GM20431 (cell line): ENCODE results near the gene CNTN5.

Experiments
- in situ Hi-C: fragments of 300-500 bp; cut with MseI, MboI; formaldehyde crosslinking; loops from one replicate; pipeline ENCODE4 v1.15.0; 2020; ENCODE audit warnings: low sequenced_read_pairs; ENCODE audit not compliant: unreplicated experiment

CNTN5 gene

DNA sequence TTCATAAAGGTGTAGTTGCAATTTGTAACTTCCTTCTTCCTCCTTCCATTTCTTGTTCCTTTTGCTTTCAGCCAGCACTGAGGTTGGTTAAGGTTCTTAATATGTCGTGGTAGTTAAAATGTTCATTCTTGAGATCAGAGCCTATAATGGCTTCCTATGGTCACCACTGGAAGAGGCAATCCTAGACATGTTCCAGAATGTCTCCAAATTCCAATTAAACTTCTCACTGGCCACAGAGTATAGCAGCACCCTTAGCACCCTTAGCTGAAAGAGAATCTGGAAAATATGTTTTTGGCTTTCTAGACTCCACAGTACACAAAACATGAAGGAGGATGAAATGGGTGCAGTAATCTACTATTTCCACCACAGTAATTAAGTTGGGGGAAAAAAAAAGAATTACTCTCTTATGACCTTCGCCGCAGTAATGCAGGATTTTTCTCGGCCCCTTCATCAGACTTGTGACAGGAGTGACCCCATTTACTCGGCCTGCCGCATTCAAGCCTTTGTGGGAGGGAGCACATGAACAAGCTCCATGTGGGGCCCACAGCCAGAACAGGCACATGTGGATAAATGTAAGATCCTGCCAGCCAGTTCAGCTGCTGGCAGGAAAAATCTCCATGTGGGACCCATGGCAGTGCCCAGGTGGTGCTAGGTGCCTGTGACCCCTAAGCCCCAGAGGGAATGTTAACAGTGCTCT is 1317.5 kb downstream of the CNTN5 start:
- in situ Hi-C loops = no loop called here

DNA sequence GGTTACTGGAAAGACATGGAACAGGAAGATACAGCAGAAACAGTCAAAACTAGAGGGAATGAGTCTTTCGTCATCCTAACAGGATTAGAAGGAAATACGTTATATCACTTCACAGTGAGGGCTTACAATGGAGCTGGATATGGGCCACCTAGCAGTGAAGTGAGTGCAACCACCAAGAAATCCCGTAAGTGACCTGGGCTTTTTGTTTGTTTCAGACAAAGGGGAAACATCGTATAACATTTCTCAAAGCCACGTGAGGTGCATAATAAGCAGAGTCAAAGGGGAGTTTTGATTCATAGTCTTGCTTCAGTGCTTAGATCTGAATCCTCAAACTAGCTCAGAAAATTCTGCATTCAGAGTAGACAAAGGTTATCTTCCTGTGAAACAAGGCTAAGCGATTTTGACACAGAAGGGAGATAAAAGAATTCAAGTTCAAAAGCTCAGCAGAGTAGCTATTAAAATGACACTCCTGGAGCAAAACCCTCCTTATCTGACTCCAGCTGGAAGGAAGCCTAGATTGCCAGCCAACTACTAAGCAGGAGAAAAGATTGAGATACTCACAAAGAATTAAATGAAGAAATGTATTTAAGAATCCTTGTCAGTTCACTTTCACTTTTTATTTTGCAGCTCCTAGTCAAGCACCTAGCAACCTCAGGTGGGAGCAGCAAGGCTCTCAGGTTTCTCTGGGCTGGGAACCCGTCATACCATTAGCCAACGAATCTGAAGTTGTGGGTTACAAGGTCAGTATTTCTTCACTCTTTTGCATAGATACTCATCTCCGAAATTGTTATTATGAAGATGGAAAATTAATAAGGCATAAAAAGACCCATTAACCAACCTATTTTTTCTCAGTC is 1319.9 kb downstream of the CNTN5 start:
- in situ Hi-C loops = no loop called here

DNA sequence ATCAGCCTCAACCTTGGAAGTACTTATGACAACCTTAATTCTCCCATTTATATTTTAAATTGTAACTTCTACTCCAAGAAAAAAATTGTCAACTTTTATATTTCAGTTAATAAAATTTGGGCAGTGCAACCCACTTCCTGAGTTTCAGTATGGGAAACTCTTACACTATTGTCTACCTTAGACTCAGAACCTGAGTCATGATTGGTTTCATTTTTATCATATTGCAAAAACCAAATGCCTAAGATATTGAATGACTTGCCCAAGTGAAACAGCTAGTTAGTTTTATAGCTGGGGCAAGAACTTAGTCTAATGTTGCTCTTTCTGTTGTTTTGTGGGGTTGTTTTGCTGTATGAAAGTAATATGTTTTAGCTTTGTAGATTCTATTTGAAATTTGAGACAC is 1332.3 kb downstream of the CNTN5 start:
- in situ Hi-C loops = no loop called here

DNA sequence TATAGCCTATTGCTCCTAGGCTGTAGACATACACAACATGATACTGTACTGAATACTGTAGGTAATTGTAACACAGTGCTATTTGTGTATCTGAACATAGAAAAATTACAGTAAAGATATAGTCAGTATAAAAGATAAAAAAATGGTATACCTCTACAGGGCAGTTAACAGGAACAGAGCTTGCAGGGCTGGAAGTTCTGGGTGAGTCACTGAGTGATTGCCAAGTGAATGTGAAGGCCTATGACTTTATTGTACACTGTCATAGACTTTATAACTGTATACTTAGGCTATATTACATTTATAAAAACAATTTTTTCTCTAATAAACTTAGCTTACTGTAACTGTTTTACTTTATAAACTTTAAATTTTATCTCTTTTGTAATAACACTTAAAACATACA is 1334.0 kb downstream of the CNTN5 start:
- in situ Hi-C loops = no loop called here

DNA sequence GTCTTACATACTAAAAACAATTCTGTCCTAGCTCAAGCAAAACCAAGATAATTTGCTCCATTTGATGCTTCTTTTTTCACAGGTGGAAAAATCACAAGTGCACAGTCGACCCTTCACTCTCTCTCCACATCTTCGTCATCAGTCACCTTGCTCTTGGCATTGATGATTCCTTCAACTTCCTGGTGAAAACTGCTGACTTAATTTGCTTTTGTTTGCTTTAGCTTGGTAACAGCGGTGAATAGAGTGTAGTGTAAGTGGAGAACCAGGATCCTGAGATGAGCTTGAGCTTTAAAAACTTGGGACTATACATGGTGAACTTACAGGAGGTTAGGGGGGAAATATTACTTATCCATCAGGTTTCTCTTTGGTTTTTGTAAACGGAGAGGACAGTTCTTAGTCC is 1335.3 kb downstream of the CNTN5 start:
- in situ Hi-C loops = no loop called here

DNA sequence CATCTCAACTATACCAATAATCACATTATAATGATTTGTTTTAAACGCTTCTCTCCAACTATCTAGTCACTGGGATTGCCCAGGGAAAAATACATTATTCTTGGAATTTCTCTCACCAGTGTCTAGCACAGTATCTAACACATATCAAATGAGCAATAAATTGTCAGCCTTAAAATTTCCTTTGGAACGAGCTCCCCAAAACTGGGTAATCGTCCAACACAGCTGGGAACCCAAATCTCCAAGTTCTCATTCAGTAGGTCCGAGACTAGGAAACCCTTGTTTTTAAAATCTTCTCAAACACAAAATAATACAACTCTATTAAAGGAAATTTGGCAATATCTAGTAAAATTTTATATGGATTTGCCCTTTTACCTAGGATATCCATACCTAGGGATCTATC is 1338.5 kb downstream of the CNTN5 start:
- in situ Hi-C loops = no loop called here

DNA sequence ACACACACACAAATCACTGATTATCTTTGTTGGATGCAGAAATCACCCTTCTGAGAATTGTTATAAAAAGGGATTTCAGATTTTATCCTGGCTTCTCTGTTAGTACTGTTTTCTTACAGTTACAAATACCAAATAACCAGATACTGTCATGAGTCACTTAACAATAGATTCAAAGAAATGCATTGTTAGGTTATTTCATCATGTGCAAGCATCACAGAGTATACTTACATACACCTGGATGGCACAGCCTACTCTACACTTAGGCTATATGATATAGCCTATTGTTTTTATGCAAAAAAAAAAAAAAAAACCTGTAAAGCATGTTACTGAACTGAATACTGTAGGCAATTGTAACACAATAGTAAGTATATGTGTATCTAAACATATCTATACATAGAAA is 1347.1 kb downstream of the CNTN5 start:
- in situ Hi-C loops = no loop called here

DNA sequence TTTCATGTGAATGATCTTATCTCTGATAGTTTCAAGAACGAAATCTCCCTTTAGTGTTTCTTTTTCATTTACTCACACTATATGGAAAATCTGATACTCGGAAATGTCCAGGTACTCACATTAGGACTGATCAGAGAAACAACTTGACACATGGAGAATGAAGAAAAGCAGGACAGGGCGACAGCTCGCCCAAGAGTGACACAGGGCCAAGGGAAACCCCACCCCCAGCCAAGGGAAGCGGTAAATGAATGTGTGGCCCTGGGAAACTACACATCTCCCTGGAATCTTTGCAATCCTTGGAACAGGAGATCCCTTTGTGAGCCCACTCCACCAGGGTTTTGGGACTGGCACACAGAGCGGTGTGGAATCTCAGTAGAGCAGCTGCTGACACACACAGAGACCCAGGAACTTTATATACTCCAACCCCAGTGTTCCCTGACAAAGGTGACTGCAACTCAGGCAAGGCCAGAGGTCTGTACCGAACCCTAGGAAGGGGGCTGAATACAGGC is 1362.7 kb downstream of the CNTN5 start:
- in situ Hi-C loops = no loop called here

DNA sequence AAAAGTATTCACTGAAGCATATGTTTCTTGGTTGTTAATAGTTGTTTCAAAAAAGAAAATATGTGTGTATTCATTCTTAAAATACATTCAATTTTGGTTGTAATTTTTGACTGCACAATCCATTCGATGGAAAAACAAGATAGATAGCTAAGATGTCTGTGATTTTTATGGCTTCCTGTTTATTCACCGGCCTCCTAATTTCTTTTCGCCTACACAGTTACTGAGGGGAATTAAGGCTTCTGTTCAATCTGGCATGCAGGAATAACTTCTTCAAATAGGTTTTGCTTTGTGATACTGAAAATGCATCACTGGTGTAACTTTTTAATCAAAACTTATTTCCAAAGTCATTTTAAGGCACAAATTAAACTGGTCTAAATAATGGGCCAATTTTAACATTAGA is 1375.5 kb downstream of the CNTN5 start:
- in situ Hi-C loops = no loop called here

DNA sequence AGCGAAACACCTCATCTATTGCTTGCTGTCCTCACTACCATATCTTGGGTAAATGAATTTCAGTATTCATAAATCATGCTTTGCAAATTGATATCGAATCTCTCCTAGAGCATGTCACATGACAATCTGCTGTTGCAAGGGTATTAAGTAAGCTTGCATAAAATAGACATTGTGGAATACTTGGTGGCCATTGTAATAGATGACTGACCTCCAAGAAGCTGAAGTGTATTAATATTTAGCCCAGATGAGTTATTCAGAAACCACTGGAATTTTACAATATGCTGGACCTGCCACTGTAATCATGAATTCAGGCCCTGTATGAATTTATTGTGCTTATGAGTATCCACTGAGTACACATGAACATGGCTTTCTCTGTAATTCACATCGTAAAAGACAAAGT is 1376.7 kb downstream of the CNTN5 start:
- in situ Hi-C loops = no loop called here

DNA sequence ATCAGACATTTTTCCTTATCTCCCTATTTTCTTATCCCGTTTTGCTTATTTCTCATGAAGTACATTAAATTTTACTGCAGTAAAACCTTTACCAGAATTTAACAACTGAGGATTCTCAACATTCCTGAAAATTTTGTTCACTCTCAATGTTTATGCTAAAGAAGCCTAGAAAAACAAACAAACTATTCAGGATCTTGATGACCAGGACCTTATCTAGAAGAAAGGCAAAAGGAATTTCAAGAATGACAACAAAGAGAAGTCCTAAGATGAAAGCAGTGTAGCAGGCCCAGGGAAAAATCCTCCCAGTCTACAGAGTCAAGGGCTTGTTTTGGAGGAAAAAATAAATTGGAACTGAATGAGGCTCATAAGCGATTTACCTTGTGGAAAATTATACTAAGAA is 1383.1 kb downstream of the CNTN5 start:
- in situ Hi-C loops = no loop called here

DNA sequence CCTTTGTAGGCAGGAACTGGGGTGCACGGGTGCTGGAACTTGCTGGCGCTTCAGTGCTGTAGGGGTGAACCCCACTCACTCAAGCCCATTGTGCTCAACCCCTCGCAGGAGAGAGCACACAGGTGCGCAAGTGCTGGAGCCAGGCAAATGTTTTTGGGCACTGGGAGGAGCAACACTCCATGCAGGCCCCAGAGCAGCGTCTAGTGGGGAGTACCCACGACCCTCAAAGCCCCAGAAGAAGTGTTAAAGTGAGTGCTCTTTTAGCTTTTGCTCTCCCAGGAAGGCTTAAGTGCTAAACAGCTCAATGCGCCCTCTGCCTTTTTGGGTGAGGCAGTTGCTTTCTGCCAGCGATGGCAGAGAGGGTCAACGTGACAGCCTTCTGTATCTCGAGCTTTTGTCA is 1384.2 kb downstream of the CNTN5 start:
- in situ Hi-C loops = no loop called here
